HG03460 (cell line): ENCODE results near the gene CLSTN2.

Source experiments
- ATAC-seq: cut with Tn5 transposase; IDR thresholded peaks from one replicate; pipeline ENCODE4 v1.9.1; 2021; ENCODE audit not compliant: unreplicated experiment

The CLSTN2 gene

GRCh38 chr3:140004271-140004670 is 69.3 kb downstream of the CLSTN2 start:
- ATAC-seq = no peak

- no peak for ATAC-seq
Measured at GRCh38 chr3:140006331-140006730, 71.3 kb downstream of the CLSTN2 start.

- ATAC-seq = no peak
Measured at GRCh38 chr3:140007081-140007480, 72.1 kb downstream of the CLSTN2 start.

- ATAC-seq = no peak
Measured at GRCh38 chr3:140007911-140008869, 73.2 kb downstream of the CLSTN2 start.

GRCh38 chr3:140010391-140010790 is 75.4 kb downstream of the CLSTN2 start:
- no peak for ATAC-seq

- ATAC-seq = no peak
Measured at GRCh38 chr3:140011086-140011485, 76.1 kb downstream of the CLSTN2 start.

- no peak for ATAC-seq
Measured at GRCh38 chr3:140011611-140012277, 76.8 kb downstream of the CLSTN2 start.

- ATAC-seq = no peak
Measured at GRCh38 chr3:140013220-140013619, 78.2 kb downstream of the CLSTN2 start.

GRCh38 chr3:140014831-140015495 is 80.0 kb downstream of the CLSTN2 start:
- ATAC-seq = no peak

GRCh38 chr3:140015741-140016140 is 80.8 kb downstream of the CLSTN2 start:
- no peak for ATAC-seq

GRCh38 chr3:140018556-140018955 is 83.6 kb downstream of the CLSTN2 start:
- no peak for ATAC-seq

- ATAC-seq = no peak
Measured at GRCh38 chr3:140019946-140020345, 85.0 kb downstream of the CLSTN2 start.

- ATAC-seq = no peak
Measured at GRCh38 chr3:140020541-140020940, 85.6 kb downstream of the CLSTN2 start.

GRCh38 chr3:140021269-140021668 is 86.3 kb downstream of the CLSTN2 start:
- no peak for ATAC-seq

- no peak for ATAC-seq
Measured at GRCh38 chr3:140022066-140022770, 87.2 kb downstream of the CLSTN2 start.

GRCh38 chr3:140023616-140024530 is 88.9 kb downstream of the CLSTN2 start:
- ATAC-seq = no peak

- no peak for ATAC-seq
Measured at GRCh38 chr3:140031170-140031569, 96.2 kb downstream of the CLSTN2 start.

GRCh38 chr3:140034058-140034457 is 99.1 kb downstream of the CLSTN2 start:
- no peak for ATAC-seq

GRCh38 chr3:140035871-140036270 is 100.9 kb downstream of the CLSTN2 start:
- no peak for ATAC-seq

- ATAC-seq = no peak
Measured at GRCh38 chr3:140050396-140050795, 115.4 kb downstream of the CLSTN2 start.
